ENCODE results near the gene SYNE1. TPM values are rescaled to one million over a fixed set of nuclear protein-coding genes. Genes with fewer than 3 reads are reported as not detected.

Gene SYNE1
- polyA plus RNA-seq, 1 donor from 2014 or later, result 30.9 TPM

- Mint-ChIP-seq H3K4me3 (no peak overlapping the region), H3K9me3 (no peaks in the 10 kb centered on the region), H3K27ac (no peak overlapping the region), H3K27me3 (peaks cover 8% of the 10 kb centered on the region), H3K4me1 (no peaks in the 10 kb centered on the region), H3K36me3 (no peaks in the 10 kb centered on the region)
These were observed 255.9 kb downstream of the SYNE1 start for GRCh38 chr6:152380993-152381898.

DNA sequence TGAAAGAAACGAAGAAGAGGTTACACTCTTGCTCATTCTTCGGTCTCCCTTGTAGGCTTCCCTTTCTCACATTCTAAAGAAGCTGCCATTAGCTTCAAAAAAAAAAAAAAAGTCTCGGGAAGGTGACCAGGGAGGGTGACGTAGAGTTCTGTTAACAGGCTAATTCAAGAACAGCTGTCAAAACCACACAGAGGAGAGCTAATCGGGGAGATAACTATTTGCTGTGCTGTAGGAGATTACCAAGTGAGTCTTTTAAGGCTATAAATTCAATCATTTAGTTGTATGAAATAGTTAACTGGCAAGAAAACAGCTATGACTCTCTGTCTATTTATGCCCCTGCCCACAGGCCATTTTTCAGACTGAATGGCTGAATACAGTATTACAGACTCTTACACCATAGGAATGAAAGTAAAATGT is 256.8 kb downstream of the SYNE1 start:
- Mint-ChIP-seq H3K9me3 (no peaks in the 10 kb centered on the region), H3K36me3 (no peaks in the 10 kb centered on the region), H3K27me3 (peaks cover 8% of the 10 kb centered on the region), H3K4me3 (no peak overlapping the region), H3K4me1 (no peaks in the 10 kb centered on the region), H3K27ac (no peak overlapping the region)

- no peak overlapping the region for H3K27ac Mint-ChIP-seq
- H3K36me3 Mint-ChIP-seq, result no peaks in the 10 kb centered on the region
- H3K4me3 Mint-ChIP-seq, result no peak overlapping the region
These were observed 257.7 kb downstream of the SYNE1 start for GRCh38 chr6:152379423-152379822.

GRCh38 chr6:152378169-152378568 is 259.0 kb downstream of the SYNE1 start:
- Mint-ChIP-seq H3K9me3 (no peaks in the 10 kb centered on the region), H3K4me3 (no peak overlapping the region)

More at GRCh38 chr6:152379423-152379822, 257.7 kb downstream of the SYNE1 start:
- no peaks in the 10 kb centered on the region for H3K9me3 Mint-ChIP-seq
- peaks cover 8% of the 10 kb centered on the region for H3K27me3 Mint-ChIP-seq
- no peaks in the 10 kb centered on the region for H3K4me1 Mint-ChIP-seq

GRCh38 chr6:152375197-152375596 is 262.0 kb downstream of the SYNE1 start:
- Mint-ChIP-seq H3K27me3 (peaks cover 3% of the 10 kb centered on the region), H3K9me3 (no peaks in the 10 kb centered on the region), H3K4me3 (no peak overlapping the region), H3K36me3 (no peaks in the 10 kb centered on the region), H3K27ac (no peak overlapping the region), H3K4me1 (peaks cover 0 to 4% (median 0%) of the 10 kb centered on the region in 3 donors)

More at GRCh38 chr6:152378169-152378568, 259.0 kb downstream of the SYNE1 start:
- H3K27me3 Mint-ChIP-seq, result peaks cover 2% of the 10 kb centered on the region
- H3K4me1 Mint-ChIP-seq, result no peaks in the 10 kb centered on the region
- H3K36me3 Mint-ChIP-seq, result no peaks in the 10 kb centered on the region
- H3K27ac Mint-ChIP-seq, result no peak overlapping the region

DNA sequence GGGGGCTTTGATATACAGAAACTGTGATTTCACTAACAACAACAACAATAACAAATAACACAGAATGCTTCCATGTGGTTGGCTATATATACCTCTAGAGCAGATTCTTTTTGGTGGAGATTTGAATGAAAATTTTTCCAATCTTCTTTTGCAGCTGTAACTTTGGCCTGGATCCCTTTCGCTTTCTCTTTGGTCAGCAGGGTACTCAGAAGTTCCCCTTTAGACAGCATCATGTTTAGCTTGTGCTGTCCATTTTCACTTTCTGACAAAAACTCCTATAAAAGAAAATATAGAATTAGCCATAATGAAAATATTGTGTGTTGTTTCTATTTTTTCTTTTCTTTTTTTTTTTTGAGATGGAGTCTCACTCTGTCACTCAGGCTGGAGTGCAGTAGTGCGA is 264.2 kb downstream of the SYNE1 start:
- no peak overlapping the region for H3K27ac Mint-ChIP-seq

DNA sequence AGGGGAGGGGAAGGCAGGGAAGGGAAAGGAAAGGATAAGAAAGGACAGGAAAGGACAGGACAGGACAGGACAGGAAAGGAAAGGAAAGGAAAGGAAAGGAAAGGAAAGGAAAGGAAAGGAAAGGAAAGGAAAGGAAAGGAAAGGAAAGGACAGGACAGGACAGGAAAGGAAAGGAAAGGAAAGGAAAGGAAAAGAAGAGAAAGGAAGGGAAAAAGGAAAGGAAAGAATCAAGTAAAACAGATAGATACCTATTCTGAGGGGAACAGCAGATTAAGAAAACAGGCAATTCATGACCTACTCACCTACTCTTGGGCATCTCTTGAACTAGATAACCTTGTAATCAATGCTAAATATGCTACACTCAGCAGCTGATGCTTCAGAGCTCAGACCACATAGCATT is 265.4 kb downstream of the SYNE1 start:
- Mint-ChIP-seq H3K27ac (no peak overlapping the region), H3K4me3 (no peak overlapping the region), H3K9me3 (no peaks in the 10 kb centered on the region), H3K36me3 (no peaks in the 10 kb centered on the region), H3K4me1 (peaks cover 0 to 4% (median 0%) of the 10 kb centered on the region in 3 donors), H3K27me3 (peaks cover 7% of the 10 kb centered on the region)

More for the DNA sequence above, 264.2 kb downstream of the SYNE1 start:
- Mint-ChIP-seq H3K4me3 (no peak overlapping the region), H3K36me3 (no peaks in the 10 kb centered on the region), H3K4me1 (peaks cover 0 to 4% (median 0%) of the 10 kb centered on the region in 3 donors), H3K9me3 (no peaks in the 10 kb centered on the region), H3K27me3 (peaks cover 7% of the 10 kb centered on the region)

DNA sequence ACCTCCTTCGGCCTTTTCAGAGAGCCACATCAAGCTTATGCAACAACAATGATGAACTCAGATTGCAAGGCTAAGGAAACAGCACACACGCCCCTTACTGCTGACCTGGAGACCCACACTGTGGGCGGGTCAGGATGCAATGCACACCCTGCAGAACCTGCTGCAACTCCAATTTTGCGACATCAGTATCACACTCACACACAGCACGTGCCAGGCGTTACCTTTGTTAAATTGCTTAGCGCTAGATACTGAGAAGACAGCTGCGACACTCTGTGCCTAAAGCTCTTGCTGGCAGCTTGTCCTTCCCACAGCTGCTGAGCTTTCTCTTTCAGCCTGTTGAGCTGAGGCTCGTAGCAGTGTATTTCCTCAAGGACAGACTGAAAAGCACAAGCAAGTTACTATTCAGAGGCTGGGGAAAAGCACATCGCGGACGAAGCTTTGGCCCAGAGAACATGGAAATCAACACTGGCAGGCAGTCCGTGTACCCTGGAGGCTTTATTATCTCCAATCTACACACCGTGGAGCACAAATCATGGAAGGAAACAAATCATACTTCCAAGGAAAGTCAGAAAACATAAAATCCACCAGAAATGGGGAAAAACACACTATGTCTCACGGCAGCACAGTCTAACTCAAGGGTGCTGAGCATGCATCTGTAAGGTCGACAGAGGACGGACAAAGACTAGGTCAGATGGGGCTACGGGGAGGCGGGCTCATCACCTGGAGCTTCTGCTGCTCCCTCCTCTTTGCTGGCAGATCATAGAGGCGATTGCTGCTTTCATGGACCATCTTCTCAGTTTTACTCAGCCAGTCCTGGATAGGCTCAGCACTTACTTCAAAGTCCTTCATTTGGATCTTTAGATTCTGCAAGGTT is 268.2 kb downstream of the SYNE1 start:
- Mint-ChIP-seq H3K36me3 (no peaks in the 10 kb centered on the region), H3K4me3 (no peak overlapping the region), H3K9me3 (no peaks in the 10 kb centered on the region), H3K27me3 (peaks cover 11% of the 10 kb centered on the region), H3K27ac (no peak overlapping the region), H3K4me1 (peaks cover 0 to 4% (median 0%) of the 10 kb centered on the region in 3 donors)

- Mint-ChIP-seq H3K27me3 (peaks cover 8% of the 10 kb centered on the region), H3K36me3 (no peaks in the 10 kb centered on the region), H3K27ac (no peak overlapping the region), H3K4me3 (no peak overlapping the region), H3K9me3 (no peaks in the 10 kb centered on the region), H3K4me1 (no peaks in the 10 kb centered on the region)
These were observed 272.3 kb downstream of the SYNE1 start for GRCh38 chr6:152364866-152365265.

DNA sequence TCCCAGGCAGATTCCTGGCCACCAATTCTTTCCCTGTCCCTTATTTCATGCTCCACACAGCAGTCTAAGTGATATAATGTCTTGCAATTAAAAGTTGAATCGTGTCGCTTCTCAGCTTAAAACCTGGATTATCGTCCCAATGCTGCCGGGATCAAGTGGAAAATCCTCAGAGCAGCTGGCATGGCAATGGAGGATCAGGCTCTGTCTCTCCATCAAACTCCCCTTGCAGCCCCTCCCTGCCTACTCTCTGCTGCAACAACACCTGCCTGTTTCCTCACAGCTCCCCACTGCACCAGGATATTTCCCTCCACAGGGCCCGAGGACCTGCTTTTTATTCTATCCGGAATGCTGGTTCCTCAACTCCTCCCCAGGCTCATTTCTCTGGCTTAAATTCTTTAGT is 277.1 kb downstream of the SYNE1 start:
- H3K27ac Mint-ChIP-seq, result no peak overlapping the region
- peaks cover 2% of the 10 kb centered on the region for H3K27me3 Mint-ChIP-seq
- H3K36me3 Mint-ChIP-seq, result no peaks in the 10 kb centered on the region
- H3K9me3 Mint-ChIP-seq, result no peaks in the 10 kb centered on the region
- H3K4me3 Mint-ChIP-seq, result no peak overlapping the region
- no peaks in the 10 kb centered on the region for H3K4me1 Mint-ChIP-seq

DNA sequence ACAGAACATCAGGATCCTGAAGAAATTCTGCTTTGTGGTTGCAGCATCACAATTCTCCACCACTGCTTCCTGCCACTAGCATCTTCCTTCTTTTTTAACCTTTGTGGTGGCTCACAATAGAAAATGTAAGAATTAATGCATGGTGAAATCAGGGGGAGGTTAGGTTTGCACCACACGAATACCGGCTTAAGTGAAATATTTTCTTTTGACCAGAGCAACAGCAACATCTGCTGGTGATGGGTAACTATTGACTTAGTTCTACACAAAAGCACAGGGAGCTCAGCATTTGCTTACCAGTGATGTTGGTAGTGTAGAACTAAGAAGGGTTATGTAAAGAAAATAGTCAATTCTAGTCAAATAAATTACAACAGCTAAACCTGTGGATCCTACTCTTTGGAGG is 280.5 kb downstream of the SYNE1 start:
- Mint-ChIP-seq H3K4me3 (no peak overlapping the region), H3K27me3 (peaks cover 2% of the 10 kb centered on the region), H3K27ac (no peak overlapping the region), H3K4me1 (no peaks in the 10 kb centered on the region), H3K36me3 (no peaks in the 10 kb centered on the region), H3K9me3 (no peaks in the 10 kb centered on the region)

DNA sequence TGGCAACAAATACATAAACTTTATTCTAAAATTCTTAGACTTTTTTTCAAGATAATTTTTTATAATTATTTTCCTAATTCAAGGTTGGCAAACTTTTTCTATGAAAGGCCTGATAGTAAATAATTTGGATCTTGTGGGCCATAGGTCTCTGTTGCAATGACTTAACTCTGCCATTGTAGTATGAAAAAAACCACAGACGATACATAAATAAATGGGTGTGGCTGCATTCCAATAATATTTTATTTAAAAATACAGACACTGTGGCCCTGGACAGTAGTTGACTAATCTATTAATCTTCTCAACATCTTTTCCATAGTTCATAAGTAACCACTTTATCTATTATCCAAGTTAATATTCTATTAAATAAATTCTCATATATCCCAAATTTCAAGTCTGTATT is 281.1 kb downstream of the SYNE1 start:
- Mint-ChIP-seq H3K27ac (no peak overlapping the region), H3K27me3 (peaks cover 2% of the 10 kb centered on the region), H3K4me3 (no peak overlapping the region), H3K36me3 (no peaks in the 10 kb centered on the region), H3K4me1 (no peaks in the 10 kb centered on the region), H3K9me3 (no peaks in the 10 kb centered on the region)

GRCh38 chr6:152355166-152355565 is 282.0 kb downstream of the SYNE1 start:
- Mint-ChIP-seq H3K36me3 (no peaks in the 10 kb centered on the region), H3K4me3 (no peak overlapping the region), H3K27me3 (peaks cover 2% of the 10 kb centered on the region), H3K4me1 (no peaks in the 10 kb centered on the region), H3K9me3 (no peaks in the 10 kb centered on the region), H3K27ac (no peak overlapping the region)

DNA sequence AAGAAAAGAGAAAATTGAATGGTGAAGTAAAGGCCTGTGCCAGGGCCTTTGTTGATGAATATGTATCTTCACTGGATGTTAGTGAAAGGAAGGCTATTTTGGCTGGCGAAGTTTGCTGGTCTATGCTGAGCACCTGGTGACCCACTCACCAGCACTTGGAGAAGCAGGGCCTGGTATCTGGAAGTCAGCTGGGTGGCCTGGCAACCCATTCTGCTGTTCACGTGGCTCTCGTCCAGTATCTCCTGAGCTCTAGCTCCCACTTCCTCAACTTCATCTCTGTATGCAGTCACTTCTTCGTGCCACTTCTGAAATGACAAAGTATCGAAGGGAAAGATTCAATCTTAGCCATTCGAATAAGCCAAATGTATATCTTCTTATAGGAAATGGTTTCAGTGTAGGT is 283.7 kb downstream of the SYNE1 start:
- H3K27me3 Mint-ChIP-seq, result peaks cover 2% of the 10 kb centered on the region
- H3K27ac Mint-ChIP-seq, result no peak overlapping the region
- no peak overlapping the region for H3K4me3 Mint-ChIP-seq
- H3K9me3 Mint-ChIP-seq, result no peaks in the 10 kb centered on the region
- no peaks in the 10 kb centered on the region for H3K4me1 Mint-ChIP-seq
- H3K36me3 Mint-ChIP-seq, result no peaks in the 10 kb centered on the region

DNA sequence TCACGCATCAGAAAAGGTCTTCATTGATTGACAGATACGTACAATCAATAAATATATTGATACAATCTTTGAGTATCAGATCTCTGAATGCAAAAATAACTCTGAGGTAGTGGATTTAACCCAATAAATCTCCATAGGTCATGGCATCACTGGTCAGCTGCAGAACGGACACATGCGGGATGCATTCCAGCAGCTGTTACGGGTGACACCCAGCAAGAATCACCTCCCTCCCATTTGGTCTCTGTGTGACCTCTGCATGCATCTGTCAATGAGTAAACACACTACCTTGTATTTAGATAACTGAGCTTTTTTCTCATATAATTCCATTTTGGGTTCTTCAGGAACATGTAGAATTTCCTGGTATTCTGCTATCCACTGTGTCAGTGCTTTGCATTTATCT is 285.4 kb downstream of the SYNE1 start:
- Mint-ChIP-seq H3K27ac (no peak overlapping the region), H3K36me3 (no peaks in the 10 kb centered on the region), H3K9me3 (no peaks in the 10 kb centered on the region), H3K4me1 (no peaks in the 10 kb centered on the region), H3K4me3 (no peak overlapping the region), H3K27me3 (peaks cover 6% of the 10 kb centered on the region)

All from IgD-negative memory B cell (primary cell).